NCI-H2196 (cell line): ENCODE data around the gene PTPN6.

Experiments
- DNase-seq: peaks from one replicate; lab custom pipeline; 2025; ENCODE audit not compliant: unreplicated experiment; lab: John Stamatoyannopoulos, UW

PTPN6 gene

GRCh38 chr12:7001921-7002591 is 50.9 kb downstream of the PTPN6 start:
- DNase-seq = no peak

DNA sequence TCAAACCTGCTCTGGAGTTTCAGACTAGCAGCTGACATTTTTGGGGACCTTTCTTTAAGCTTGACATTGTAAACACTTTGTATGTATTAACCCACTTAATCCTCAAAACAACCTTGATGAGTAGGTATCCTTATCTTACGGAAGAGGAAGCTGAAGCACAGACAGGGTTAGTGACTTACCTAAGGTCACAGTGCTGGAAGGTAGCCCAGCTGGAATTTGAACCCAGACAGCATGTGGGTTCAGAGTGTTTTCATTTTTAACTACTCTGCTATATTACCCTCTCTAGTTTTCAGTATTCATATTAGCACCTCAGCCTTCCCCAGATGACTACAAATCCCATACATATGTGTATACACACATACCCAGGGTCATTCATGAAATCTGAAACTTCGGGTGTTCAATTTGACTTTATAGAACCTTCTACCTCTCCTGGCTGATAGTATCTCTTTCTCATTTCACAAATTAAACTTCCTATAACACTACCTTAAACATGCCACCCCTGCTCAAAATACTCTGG is 53.2 kb downstream of the PTPN6 start:
- DNase-seq = no peak

DNA sequence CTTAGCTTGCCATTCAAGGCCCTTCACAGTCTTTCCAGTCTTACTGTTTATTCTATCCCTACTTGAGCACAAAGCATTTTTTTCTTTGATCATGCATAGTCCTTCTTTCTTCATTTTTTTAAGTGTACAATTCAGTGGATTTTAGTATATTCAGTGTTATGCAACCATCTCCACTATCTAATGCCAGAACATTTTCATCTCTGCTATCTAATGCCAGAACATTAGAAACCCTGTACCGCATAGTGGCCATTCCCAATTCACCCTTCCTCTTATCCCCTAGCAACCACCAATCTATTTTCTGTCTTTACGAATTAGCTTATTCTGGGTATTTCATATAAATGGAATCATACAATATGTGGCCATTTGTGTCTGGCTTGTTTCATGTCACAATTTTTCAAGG is 53.7 kb downstream of the PTPN6 start:
- DNase-seq = no peak

- DNase-seq = no peak
These were observed 54.2 kb downstream of the PTPN6 start for GRCh38 chr12:7005311-7005710.

- no peak for DNase-seq
These were observed 55.5 kb downstream of the PTPN6 start for GRCh38 chr12:7006639-7007038.

- DNase-seq = no peak
These were observed 57.7 kb downstream of the PTPN6 start for GRCh38 chr12:7008864-7009263.

GRCh38 chr12:7009512-7009911 is 58.4 kb downstream of the PTPN6 start:
- no peak for DNase-seq
